WI38 (cell line): Measurements from ENCODE around the gene GSG1L.
"Not testable (repeated sequence)": the region's sequence is repeated elsewhere in the genome, so short reads cannot be mapped to it uniquely, and the experiment has no call there.

Experiments used
- H3K4me3 ChIP-seq: 2 replicates; pipeline ENCODE4 v1.5.1; 2011; ENCODE audit warnings: low read depth, mild to moderate bottlenecking, control low read depth, low read length
- TF ChIP-seq, protein P1 (sequence below): IDR thresholded peaks from 2 replicates; pipeline ENCODE4 v1.5.1; 2012; ENCODE audit warnings: low read depth, mild to moderate bottlenecking, control low read depth, low read length

The GSG1L gene

GRCh38 chr16:27950206-27950887 is 113.2 kb downstream of the GSG1L start:
- H3K4me3 ChIP-seq = no peak overlapping the region
- TF ChIP-seq, protein P1, sequence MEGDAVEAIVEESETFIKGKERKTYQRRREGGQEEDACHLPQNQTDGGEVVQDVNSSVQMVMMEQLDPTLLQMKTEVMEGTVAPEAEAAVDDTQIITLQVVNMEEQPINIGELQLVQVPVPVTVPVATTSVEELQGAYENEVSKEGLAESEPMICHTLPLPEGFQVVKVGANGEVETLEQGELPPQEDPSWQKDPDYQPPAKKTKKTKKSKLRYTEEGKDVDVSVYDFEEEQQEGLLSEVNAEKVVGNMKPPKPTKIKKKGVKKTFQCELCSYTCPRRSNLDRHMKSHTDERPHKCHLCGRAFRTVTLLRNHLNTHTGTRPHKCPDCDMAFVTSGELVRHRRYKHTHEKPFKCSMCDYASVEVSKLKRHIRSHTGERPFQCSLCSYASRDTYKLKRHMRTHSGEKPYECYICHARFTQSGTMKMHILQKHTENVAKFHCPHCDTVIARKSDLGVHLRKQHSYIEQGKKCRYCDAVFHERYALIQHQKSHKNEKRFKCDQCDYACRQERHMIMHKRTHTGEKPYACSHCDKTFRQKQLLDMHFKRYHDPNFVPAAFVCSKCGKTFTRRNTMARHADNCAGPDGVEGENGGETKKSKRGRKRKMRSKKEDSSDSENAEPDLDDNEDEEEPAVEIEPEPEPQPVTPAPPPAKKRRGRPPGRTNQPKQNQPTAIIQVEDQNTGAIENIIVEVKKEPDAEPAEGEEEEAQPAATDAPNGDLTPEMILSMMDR = no peak

GRCh38 chr16:27947696-27948095 is 115.8 kb downstream of the GSG1L start:
- TF ChIP-seq, protein P1 = no peak
- no peak overlapping the region for H3K4me3 ChIP-seq

- no peak overlapping the region for H3K4me3 ChIP-seq
- TF ChIP-seq, protein P1 = no peak
Observed at GRCh38 chr16:27945233-27945973, 118.1 kb downstream of the GSG1L start.

- no peak overlapping the region for H3K4me3 ChIP-seq
Observed at GRCh38 chr16:27943766-27944165, 119.7 kb downstream of the GSG1L start.

DNA sequence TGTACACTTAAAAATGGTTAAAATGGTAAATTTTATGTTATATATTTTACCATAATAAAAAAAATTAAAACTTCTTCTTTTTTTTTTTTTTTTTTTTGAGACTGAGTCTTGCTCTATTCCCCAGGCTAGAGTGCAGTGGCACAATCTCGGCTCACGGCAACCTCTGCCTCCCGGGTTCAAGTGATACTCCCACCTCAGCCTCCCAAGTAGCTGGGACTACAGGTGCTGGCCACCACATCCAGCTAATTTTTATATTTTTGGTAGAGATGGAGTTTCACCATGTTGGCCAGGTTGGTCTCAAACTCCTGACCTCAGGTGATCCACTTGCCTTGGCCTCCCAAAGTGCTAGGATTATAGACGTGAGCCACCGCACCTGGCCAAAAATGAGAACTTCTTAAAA is 121.4 kb downstream of the GSG1L start:
- not testable (repeated sequence) for H3K4me3 ChIP-seq

More at GRCh38 chr16:27943766-27944165, 119.7 kb downstream of the GSG1L start:
- TF ChIP-seq, protein P1 = no peak

- TF ChIP-seq, protein P1 = no peak
- no peak overlapping the region for H3K4me3 ChIP-seq
Observed at GRCh38 chr16:27935076-27935475, 128.4 kb downstream of the GSG1L start.

DNA sequence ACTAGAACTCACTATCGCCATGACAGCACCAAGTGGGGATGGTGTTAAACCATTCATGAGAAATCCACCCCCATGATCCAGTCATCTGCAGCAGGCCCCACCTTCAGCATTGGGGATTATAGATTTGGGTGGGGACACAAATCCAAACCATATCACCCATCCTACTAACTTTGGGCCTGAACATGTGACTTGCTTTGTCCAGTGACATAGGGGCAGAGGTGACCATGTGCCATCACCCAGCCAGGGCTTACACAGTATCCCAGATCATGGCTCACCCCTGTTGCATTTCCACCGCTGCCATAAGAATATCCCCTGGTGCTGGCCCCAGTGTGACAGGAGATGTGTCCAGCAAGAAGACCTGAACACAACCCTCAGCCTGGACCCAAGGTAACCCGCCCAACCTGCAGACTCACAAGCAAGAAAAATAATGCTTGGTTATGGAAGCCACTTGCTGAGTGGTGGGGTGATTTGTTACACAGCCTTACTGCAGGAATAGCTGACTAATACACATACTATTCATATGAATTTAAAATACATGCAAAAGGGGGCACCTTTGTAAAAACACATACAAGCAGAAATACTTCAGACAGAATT is 130.9 kb downstream of the GSG1L start:
- TF ChIP-seq, protein P1 = no peak

More for the DNA sequence above, 130.9 kb downstream of the GSG1L start:
- no peak overlapping the region for H3K4me3 ChIP-seq
